SU-DHL-6 (cell line): ENCODE measurements around the gene CNOT8.

Experiments
- H2AFZ ChIP-seq: fragments of 200-600 bp; sonication (generic); 2 replicates; pipeline ENCODE4 v1.6.1; 2014; ENCODE audit warnings: low read depth, mild to moderate bottlenecking, moderate library complexity, mixed read lengths, antibody characterized with exemption, low read length; ENCODE audit not compliant: severe bottlenecking
- H3F3A ChIP-seq: fragments of 200-600 bp; shearing (Covaris generic); 2 replicates; pipeline ENCODE4 v1.6.0; 2016; ENCODE audit warnings: antibody characterized with exemption, mild to moderate bottlenecking; ENCODE audit not compliant: insufficient read depth
- H3K27ac ChIP-seq: fragments of 200-600 bp; sonication (generic); 2 replicates; pipeline ENCODE4 v1.5.1; 2016; ENCODE audit warnings: low read depth, mild to moderate bottlenecking, low read length, moderate library complexity, mixed read lengths
- H3K27me3 ChIP-seq: fragments of 200-600 bp; sonication (generic), shearing (Covaris generic); 2 replicates; pipeline ENCODE4 v1.6.0; 2014; ENCODE audit warnings: mild to moderate bottlenecking, low read length
- H3K36me3 ChIP-seq: fragments of 200-600 bp; sonication (generic); 2 replicates; pipeline ENCODE4 v1.6.1; 2014; ENCODE audit warnings: mild to moderate bottlenecking, low read length, mixed read lengths
- H3K4me2 ChIP-seq: fragments of 300-600, 200-600 bp; shearing (Covaris generic), sonication (generic); 2 replicates; pipeline ENCODE4 v1.6.0; 2014; ENCODE audit warnings: low read length, low read depth, mild to moderate bottlenecking; ENCODE audit not compliant: poor library complexity, severe bottlenecking
- H3K4me3 ChIP-seq: fragments of 200-600 bp; sonication (generic); 2 replicates; pipeline ENCODE4 v1.5.1; 2014; ENCODE audit warnings: antibody characterized with exemption, low read length, mild to moderate bottlenecking, mixed read lengths; ENCODE audit not compliant: insufficient read depth, poor library complexity, severe bottlenecking
- H3K79me2 ChIP-seq: fragments of 200-600 bp; sonication (generic); 2 replicates; pipeline ENCODE4 v1.6.1; 2014; ENCODE audit warnings: mild to moderate bottlenecking, low read length, moderate library complexity; ENCODE audit not compliant: insufficient read depth
- H3K9ac ChIP-seq: fragments of 200-600 bp; sonication (generic); 2 replicates; pipeline ENCODE4 v1.7.0; 2014; ENCODE audit warnings: mild to moderate bottlenecking, low read length
- H3K9me2 ChIP-seq: fragments of 200-600 bp; sonication (generic); replicated peaks from 2 replicates; pipeline ENCODE4 v1.6.1; 2014; ENCODE audit warnings: low read length; ENCODE audit not compliant: insufficient read depth
- H3K9me3 ChIP-seq: fragments of 200-600 bp; sonication (generic); 2 replicates; pipeline ENCODE4 v1.6.1; 2014; ENCODE audit warnings: low read length, mixed read lengths; ENCODE audit not compliant: insufficient read depth
- H4K20me1 ChIP-seq: fragments of 200-600 bp; sonication (generic); 2 replicates; pipeline ENCODE4 v1.6.1; 2014; ENCODE audit warnings: low read depth, mild to moderate bottlenecking, antibody characterized with exemption, low read length, moderate library complexity, mixed read lengths
- CTCF ChIP-seq: fragments of 200-600 bp; sonication (generic); IDR thresholded peaks from one replicate; pipeline ENCODE4 v1.5.1; 2017; ENCODE audit warnings: antibody characterized with exemption, mild to moderate bottlenecking, low read length, moderate library complexity; ENCODE audit not compliant: insufficient read depth, poor library complexity, severe bottlenecking
- EZH2phosphoT487 ChIP-seq: fragments of 200-600 bp; sonication (generic), shearing (Covaris generic); conservative IDR thresholded peaks from 2 replicates; pipeline ENCODE4 v1.6.1; 2018; ENCODE audit warnings: mild to moderate bottlenecking, antibody characterized with exemption, low read length, moderate library complexity, mixed read lengths

CNOT8 gene

GRCh38 chr5:154861946-154862345, 3.5 kb downstream of the CNOT8 start:
- no peak overlapping the region for H2AFZ ChIP-seq
- H3K4me2 ChIP-seq = peak overlapping the region; percentile 20
- TF ChIP-seq CTCF = no peak
- no peak for TF ChIP-seq EZH2phosphoT487
- peaks cover 23% of the 10 kb centered on the region for H4K20me1 ChIP-seq
- no peak overlapping the region for H3K4me3 ChIP-seq
- H3K9me3 ChIP-seq = no peaks in the 10 kb centered on the region
- H3F3A ChIP-seq = peaks cover 8% of the 10 kb centered on the region; the same call in 1 of the 2 replicates
- H3K79me2 ChIP-seq = peaks cover 71% of the 10 kb centered on the region
- H3K27ac ChIP-seq = no peak overlapping the region
- H3K9ac ChIP-seq = no peak overlapping the region
- H3K9me2 ChIP-seq = no peaks in the 10 kb centered on the region
- H3K36me3 ChIP-seq = peaks cover 33% of the 10 kb centered on the region; the same call in 1 of the 2 replicates
- H3K27me3 ChIP-seq = no peaks in the 10 kb centered on the region

GRCh38 chr5:154862766-154863165, 4.3 kb downstream of the CNOT8 start:
- Histone ChIP-seq H3K4me2 (peak overlapping the region; percentile 20), H3K9me2 (no peaks in the 10 kb centered on the region), H3K9ac (no peak overlapping the region), H4K20me1 (peaks cover 23% of the 10 kb centered on the region), H3K4me3 (no peak overlapping the region), H3K9me3 (no peaks in the 10 kb centered on the region), H3K79me2 (peaks cover 71% of the 10 kb centered on the region), H3K36me3 (peaks cover 39% of the 10 kb centered on the region; the same call in 1 of the 2 replicates), H3K27ac (no peak overlapping the region), H3F3A (peaks cover 9% of the 10 kb centered on the region; the same call in 1 of the 2 replicates), H2AFZ (no peak overlapping the region), H3K27me3 (no peaks in the 10 kb centered on the region)
- TF ChIP-seq EZH2phosphoT487 = no peak
- no peak for TF ChIP-seq CTCF

- peaks cover 9% of the 10 kb centered on the region; the same call in 1 of the 2 replicates for H3F3A ChIP-seq
- H3K9me3 ChIP-seq = no peaks in the 10 kb centered on the region
- H3K79me2 ChIP-seq = peaks cover 71% of the 10 kb centered on the region
- H3K27ac ChIP-seq = no peak overlapping the region
- H2AFZ ChIP-seq = no peak overlapping the region
- H3K9me2 ChIP-seq = no peaks in the 10 kb centered on the region
- no peak overlapping the region for H3K4me3 ChIP-seq
- TF ChIP-seq EZH2phosphoT487 (no peak), CTCF (no peak)
- H3K36me3 ChIP-seq = peaks cover 40% of the 10 kb centered on the region
- H3K27me3 ChIP-seq = no peaks in the 10 kb centered on the region
- no peak overlapping the region for H3K9ac ChIP-seq
- H3K4me2 ChIP-seq = no peak overlapping the region
- peaks cover 23% of the 10 kb centered on the region for H4K20me1 ChIP-seq
Measured at GRCh38 chr5:154863291-154864080, 5.1 kb downstream of the CNOT8 start.
